ENCODE results near the gene ITGBL1.

ITGBL1 gene

DNA sequence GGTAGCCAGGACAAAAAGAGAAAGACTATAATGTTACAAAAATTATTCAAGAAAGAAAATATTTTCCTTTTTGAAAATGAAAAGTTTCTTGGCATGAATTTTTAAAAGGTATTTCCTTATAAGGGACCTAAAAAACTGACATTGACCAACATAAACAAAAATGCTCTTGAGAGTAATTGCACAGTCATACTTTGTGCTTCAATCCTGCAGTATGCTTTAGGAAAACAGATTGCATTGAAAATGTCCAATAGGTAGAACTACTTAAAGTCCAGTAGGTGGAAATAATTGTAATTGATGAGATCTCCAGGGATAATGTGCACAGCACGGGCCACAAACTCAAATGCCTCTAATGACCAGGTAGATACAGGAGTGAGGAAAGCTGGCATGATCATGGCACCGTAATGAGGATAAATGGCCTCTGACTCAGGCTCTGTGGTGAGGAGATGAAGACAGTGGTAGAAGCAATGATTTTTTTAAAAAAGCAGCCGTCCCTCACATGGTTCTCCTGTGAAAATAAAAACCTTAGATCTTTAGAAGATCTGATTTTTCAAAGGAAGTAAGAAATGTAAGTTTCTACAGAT lies 278.0 kb downstream of the ITGBL1 start:
- no peak overlapping the region for H3K4me3 ChIP-seq (ENCODE audit: low read depth, low read length)

DNA sequence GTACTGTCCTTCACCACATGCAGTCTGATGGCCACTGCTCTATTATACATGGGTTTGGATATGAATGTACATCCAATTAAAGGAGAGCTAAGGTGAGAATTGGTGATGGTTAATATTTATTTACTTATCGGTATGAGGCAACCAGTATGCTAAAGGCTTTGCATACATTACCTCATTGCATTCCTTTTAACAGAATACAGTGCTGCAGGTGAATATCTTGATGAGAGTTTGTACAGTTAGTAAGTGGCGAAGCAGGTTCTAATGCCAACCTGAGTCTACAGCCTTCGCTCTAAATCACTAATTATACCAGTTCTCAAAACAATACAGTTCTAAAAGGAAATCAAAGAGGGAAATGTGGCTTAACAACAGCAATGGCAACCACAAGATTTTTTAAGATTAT lies 284.1 kb downstream of the ITGBL1 start:
- no peak overlapping the region for H3K4me3 ChIP-seq (ENCODE audit: low read depth, low read length)

DNA sequence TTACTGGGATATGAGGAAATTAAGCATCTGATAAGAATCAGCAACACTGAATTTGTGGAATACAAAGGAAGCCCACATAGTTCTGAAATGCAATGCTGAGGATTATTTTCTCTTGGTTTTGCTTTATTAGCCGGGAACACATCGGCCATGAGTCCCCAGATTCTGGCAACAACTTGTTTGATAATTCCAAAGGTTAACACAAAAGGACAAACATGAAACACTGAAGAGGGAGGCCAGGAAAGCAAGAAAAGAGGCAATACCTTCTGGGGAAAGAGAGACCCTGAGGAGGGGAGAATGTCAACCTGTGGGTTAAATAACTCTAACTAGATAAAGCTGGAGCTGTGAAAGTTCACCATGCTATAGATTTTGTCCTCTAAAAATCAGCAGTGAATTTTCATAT lies 285.9 kb downstream of the ITGBL1 start:
- no peak overlapping the region for H3K4me3 ChIP-seq (ENCODE audit: low read depth, low read length)

DNA sequence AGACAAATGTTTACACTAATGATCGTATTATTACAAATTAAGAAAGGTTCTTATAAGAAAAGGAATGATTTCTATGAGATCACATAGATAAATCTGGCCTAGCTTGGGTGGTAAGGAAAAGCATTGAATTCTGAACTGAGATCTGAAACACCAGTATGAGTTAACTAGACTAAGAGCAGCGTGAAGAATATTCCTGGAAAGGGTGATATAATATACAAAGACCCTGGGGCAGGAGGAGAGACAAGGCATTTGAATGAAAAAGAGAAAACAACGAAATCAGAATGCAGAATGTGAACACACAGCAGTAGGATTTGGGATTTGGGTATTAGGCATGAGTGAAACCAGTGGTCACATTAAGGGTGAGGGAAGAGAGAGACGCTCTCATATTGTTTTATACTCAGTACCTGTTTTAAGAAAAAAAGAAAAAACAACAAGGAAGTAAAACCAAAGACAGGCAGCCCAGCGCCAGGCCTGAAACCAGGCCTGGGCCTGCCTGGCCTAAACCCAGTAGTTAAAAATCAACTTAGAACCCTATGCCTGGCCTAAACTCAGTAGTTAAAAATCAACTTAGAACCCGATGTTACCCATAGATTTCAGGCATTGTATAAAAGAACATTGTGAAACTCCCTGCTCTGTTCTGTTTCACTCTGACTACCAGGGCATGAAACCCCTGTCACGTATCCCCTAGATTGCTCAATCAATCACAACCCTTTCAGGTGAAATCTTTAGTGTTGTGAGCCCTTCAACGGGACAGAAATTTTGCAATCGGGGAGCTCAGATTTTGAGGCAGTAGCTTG lies 287.1 kb downstream of the ITGBL1 start:
- no peak overlapping the region for H3K4me3 ChIP-seq (ENCODE audit: low read depth, low read length)

DNA sequence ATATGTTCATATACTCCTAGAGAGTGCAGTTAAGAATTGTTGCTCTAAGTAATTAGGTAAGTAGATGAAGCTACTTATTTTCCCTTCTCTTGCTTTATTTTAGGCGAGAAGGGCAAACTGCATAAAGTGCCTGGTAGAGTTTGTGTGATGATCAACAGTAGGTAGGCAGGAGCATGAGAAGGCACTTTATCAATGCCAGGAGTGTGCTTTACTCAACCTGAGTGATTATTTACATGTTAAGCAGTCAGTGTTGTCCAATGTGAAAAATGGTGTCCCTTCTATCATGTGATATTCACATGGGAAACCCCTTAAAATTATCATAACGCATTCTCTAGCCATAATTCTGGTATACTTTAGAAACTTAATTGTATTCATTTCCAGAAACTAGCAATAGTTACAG lies 294.0 kb downstream of the ITGBL1 start:
- no peak overlapping the region for H3K4me3 ChIP-seq (ENCODE audit: low read depth, low read length)

DNA sequence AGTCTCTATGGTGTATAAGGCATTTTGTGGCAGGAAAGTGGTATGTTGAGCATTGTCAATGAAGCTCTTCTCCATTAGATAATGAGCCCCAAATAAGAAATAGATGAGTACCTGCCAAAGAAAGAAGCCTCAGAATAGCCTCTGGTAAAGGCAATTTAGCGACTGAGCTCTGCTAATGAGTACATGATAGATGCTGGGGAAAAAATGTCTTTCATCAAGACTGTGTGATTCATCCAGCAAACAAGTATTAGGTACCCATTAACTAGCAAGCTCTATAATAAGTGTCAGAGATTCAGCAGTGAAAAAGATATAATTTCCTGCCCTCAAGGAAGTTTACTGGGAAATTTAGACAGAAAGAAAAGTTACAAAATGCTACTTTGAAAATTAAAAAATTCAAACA lies 294.6 kb downstream of the ITGBL1 start:
- H3K4me3 ChIP-seq (ENCODE audit: low read depth, low read length) = no peak overlapping the region

DNA sequence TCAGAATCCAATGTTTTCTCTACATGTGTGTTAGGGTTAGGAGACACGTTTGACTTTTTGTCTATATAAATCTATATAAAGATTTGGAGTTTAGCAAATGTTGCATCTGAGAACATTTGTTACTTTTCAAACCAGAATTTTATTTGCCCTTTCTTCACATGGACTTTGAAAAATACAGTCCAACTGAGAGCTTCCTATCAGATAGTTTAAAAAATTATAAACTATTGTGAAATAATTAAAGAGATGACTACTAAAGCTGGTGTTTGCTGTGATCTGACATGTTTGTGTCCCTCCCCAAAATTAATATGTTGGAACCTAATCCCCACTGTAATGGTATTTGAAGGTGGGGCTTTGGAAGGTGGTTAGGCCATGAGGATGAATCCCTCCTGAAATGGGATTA lies 297.1 kb downstream of the ITGBL1 start:
- no peak overlapping the region for H3K4me3 ChIP-seq (ENCODE audit: low read depth, low read length)

DNA sequence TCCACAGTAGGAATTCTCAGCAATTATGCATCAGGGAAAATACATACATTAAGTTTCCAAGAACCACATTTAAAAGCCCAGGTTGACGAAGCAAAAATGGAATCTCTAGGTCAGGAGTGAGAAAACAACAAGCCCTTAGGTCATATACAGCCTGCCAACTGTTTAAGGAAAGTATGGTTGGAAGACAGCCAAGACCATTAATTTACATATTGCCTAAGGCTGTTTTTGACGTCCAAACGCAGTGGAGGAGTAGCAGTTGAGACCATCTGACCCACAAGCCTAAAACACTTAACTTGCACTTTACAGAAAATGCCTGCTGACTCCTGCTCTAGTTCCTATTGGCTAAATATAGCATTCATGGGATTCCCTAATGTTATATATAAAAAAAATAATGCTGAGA lies 299.0 kb downstream of the ITGBL1 start:
- H3K4me3 ChIP-seq (ENCODE audit: low read depth, low read length) = no peak overlapping the region

DNA sequence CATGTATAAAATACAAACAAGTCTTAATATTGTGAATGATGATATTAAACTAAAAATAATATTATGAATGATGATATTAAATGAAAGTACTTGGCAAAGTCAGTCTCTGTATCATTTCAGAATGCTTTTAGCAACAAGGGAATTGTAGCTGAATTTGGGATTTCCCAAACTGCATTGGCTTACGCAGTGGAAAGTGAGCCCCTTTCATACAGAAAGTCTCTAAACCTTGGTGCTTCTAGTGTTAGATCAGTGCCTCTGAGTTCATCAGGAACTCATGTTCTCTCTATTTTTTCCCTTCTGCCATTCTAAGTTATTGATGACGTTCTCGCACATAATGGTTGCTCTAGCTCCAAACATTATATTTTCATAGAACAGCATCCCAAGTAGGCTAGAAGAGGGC lies 300.0 kb downstream of the ITGBL1 start:
- H3K4me3 ChIP-seq (ENCODE audit: low read depth, low read length) = no peak overlapping the region

DNA sequence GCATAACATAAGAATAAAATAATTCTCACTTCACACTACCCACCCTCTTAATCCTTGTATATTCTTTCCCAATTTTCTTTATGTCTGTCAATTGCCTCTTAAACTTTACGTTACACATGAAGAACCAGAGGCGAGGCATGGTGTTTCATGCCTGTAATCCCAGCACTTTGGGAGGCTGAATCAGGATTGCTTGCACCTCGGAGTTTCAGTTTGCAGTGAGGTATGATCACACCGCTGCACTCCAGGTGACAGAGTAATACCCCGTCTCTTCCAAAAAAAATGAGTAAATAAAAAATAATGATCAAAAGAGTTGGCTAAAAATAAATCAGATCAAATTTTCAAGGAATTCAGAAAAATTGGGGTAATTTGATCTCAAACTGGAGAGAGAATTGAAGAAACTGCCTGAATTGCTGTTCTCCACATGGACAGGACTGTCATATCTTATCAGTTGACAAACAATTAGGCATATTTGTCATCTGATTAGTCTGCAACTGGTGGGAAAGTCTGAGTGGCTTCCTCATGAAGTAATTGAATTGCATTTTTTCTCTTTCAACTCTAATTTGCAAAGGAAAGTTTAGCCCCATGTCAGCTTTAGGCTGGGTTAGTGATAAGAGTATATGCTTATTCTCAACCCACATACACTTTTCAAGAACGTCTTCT lies 302.9 kb downstream of the ITGBL1 start:
- no peak overlapping the region for H3K4me3 ChIP-seq (ENCODE audit: low read depth, low read length)

DNA sequence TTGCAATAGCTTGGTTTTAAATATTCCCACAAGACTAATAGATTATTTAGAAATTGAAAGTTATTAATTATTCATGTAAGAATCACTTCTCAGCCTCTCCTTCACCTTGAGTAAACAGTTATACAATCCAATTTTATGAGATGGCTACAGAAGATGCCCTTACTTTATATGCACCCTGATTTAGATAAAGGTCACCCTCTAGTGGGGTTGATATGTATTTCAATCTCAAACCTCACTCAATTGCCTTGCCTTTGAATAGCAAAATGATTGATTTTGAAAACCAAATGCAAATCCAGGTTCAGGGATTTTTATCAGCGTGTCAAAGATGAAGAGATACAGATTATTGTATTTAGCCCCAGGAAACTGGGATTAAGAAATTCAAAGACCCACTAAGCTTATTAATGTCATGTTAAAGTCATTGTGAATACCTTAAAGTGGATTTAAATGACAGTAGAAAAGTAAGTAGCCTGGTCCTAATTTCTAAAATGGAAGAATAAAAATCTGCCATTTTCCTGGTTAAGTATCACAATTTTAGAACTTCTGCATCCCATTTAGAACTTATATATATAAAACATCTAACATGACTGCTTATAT lies 305.1 kb downstream of the ITGBL1 start:
- H3K4me3 ChIP-seq (ENCODE audit: low read depth, low read length) = no peak overlapping the region

DNA sequence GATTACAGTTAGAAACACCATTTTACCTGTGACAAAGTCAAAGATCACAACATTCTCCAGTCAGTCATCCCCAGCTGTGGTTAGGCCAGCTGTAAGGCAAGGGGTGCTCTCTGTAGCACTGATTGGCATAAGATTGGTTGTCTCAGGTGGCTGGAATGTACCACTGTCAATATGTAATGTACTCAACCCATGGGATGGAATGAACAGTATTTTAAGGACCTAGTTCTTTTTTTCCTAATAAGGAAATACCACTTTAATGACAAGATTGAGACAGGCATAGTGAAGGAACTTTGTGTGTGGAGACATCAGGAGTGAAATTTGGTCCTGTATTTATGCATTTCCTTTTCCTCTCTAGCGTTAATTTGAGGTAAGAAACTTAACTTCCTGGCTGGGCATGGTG lies 310.7 kb downstream of the ITGBL1 start:
- H3K4me3 ChIP-seq (ENCODE audit: low read depth, low read length) = no peak overlapping the region

Data from iPS-11a (cell line).